Measurements from ENCODE around the gene NFKBIE.

GRCh38 chr6:44229376-44230033, 35.8 kb downstream of the NFKBIE start:
- no peak for TF ChIP-seq CTCF (conservative IDR thresholded peaks at IDR 0.05; ENCODE audit: low read depth in 2 of 2)
- TF ChIP-seq POLR2AphosphoS5 (IDR thresholded peaks at IDR 0.05; ENCODE audit: low read depth), result no peak
- no peak for TF ChIP-seq REST (IDR thresholded peaks at IDR 0.05; ENCODE audit: unreplicated experiment)
- TF ChIP-seq EZH2 (IDR thresholded peaks at IDR 0.05; ENCODE audit: low read depth, unreplicated experiment), result no peak

All from GM23338 (cell line).